H1 (cell line): ENCODE data around the gene TNFAIP8. TPM values are rescaled to one million over a fixed set of nuclear protein-coding genes. Genes with fewer than 3 reads are reported as not detected.

ENCODE experiments used
- CTCF ChIA-PET: fragments of 300-600 bp; sonication (Branson Sonifier 250); formaldehyde crosslinking; loops from one replicate; lab custom pipeline; 2021; ENCODE audit not compliant: partially characterized antibody; lab: Charles Lee
- POLR2A ChIA-PET: fragments of 300-600 bp; sonication (Branson Sonifier 250); formaldehyde crosslinking; loops from one replicate; lab custom pipeline; 2021; ENCODE audit warnings: inconsistent platforms; ENCODE audit not compliant: partially characterized antibody; lab: Charles Lee
- DNase-seq, 2 experiments: peaks; one replicate each; pipeline versions ENCODE4 v3.0.0 to v3.0.0-alpha.2; 2010 to 2022; ENCODE audit warnings: low spot score in 2 of 2, low read depth in 1 of 2, mixed read lengths in 1 of 2
- FAIRE-seq: peaks from 2 replicates; lab custom pipeline; 2011; peaks lifted over from hg19 to GRCh38; lab: Jason Lieb, UNC
- H2AFZ ChIP-seq: 2 replicates; pipeline ENCODE4 v1.8.1; 2012; ENCODE audit warnings: low read length, inconsistent platforms
- H2AK5ac ChIP-seq: 2 replicates; pipeline ENCODE4 v1.6.1; 2013; ENCODE audit warnings: low read depth, low read length
- H2BK120ac ChIP-seq: replicated peaks from 2 replicates; pipeline ENCODE3; 2013; ENCODE audit warnings: low read depth, low read length, inconsistent platforms
- H2BK12ac ChIP-seq: 2 replicates; pipeline ENCODE4 v1.6.1; 2013; ENCODE audit warnings: low read depth, low read length
- H2BK15ac ChIP-seq: 2 replicates; pipeline ENCODE4 v1.6.1; 2013; ENCODE audit warnings: low read length
- H2BK20ac ChIP-seq: 2 replicates; pipeline ENCODE4 v1.6.1; 2013; ENCODE audit warnings: low read length
- H2BK5ac ChIP-seq: 2 replicates; pipeline ENCODE4 v1.6.1; 2013; ENCODE audit warnings: low read depth, low read length
- H3K14ac ChIP-seq: 2 replicates; pipeline ENCODE4 v1.6.1; 2013; ENCODE audit warnings: inconsistent platforms; ENCODE audit not compliant: insufficient read length
- H3K18ac ChIP-seq: 2 replicates; pipeline ENCODE4 v1.6.1; 2013; ENCODE audit warnings: low read length; ENCODE audit errors: extremely low read depth
- H3K23ac ChIP-seq: 2 replicates; pipeline ENCODE4 v1.6.1; 2013; ENCODE audit warnings: inconsistent platforms; ENCODE audit not compliant: insufficient read length
- H3K23me2 ChIP-seq: 2 replicates; pipeline ENCODE4 v1.6.1; 2013; ENCODE audit warnings: low read depth, low read length
- H3K27ac ChIP-seq: 2 replicates; pipeline ENCODE4 v1.6.1; 2011; ENCODE audit warnings: low read depth, low read length, inconsistent platforms
- H3K27me3 ChIP-seq, 4 experiments: replicated peaks in 1 of 4; 1 replicate in 1 of 4; 2 replicates in 3 of 4; pipeline versions ENCODE4 v1.6.1 to v1.8.1; 2011 to 2013; ENCODE audit warnings: low read length in 3 of 4, mild to moderate bottlenecking in 3 of 4, inconsistent platforms in 2 of 4, mixed read lengths in 2 of 4, moderate library complexity in 1 of 4; ENCODE audit not compliant: control insufficient read depth in 3 of 4, insufficient read depth in 3 of 4; ENCODE audit errors: extremely low read depth in 1 of 4
- H3K36me3 ChIP-seq, 4 experiments: 2 replicates each; pipeline versions ENCODE4 v1.6.1 to v1.8.1; 2011 to 2013; ENCODE audit warnings: mild to moderate bottlenecking in 4 of 4, low read length in 3 of 4, moderate library complexity in 2 of 4, control low read depth in 1 of 4, inconsistent platforms in 1 of 4; ENCODE audit not compliant: insufficient read depth in 4 of 4, control insufficient read depth in 2 of 4
- H3K4ac ChIP-seq: replicated peaks from 2 replicates; pipeline ENCODE3; 2013; ENCODE audit warnings: low read length, low read depth, mixed read lengths, inconsistent platforms; ENCODE audit not compliant: insufficient read length
- H3K4me1 ChIP-seq, 4 experiments: replicated peaks in 1 of 4; 1 replicate in 1 of 4; 2 replicates in 3 of 4; pipeline versions ENCODE4 v1.6.1 to v1.8.1; 2011 to 2013; ENCODE audit warnings: low read length in 3 of 4, inconsistent platforms in 2 of 4, mixed read lengths in 1 of 4; ENCODE audit not compliant: insufficient read depth in 4 of 4, control insufficient read depth in 3 of 4
- H3K4me2 ChIP-seq, 2 experiments: 2 replicates each; pipeline versions ENCODE4 v1.6.1 to v1.8.1; 2011 to 2013; ENCODE audit warnings: low read depth in 2 of 2, low read length in 2 of 2, control low read depth in 1 of 2, inconsistent platforms in 1 of 2, mild to moderate bottlenecking in 1 of 2; ENCODE audit not compliant: insufficient read depth in 1 of 2
- H3K4me3 ChIP-seq, 4 experiments: fragments of 200-600, 300-600 bp in 1 of 4; sonication (generic), shearing (Covaris generic), sonication (Bioruptor Twin) in 1 of 4; 2 replicates each; pipeline versions ENCODE4 v1.5.1 to v1.8.1; 2011 to 2016; ENCODE audit warnings: low read length in 4 of 4, low read depth in 3 of 4, control low read depth in 2 of 4, inconsistent platforms in 2 of 4, mild to moderate bottlenecking in 2 of 4, mixed read lengths in 1 of 4, moderate library complexity in 1 of 4; ENCODE audit not compliant: insufficient read depth in 2 of 4; ENCODE audit errors: extremely low read depth in 1 of 4
- H3K56ac ChIP-seq: replicated peaks from 2 replicates; pipeline ENCODE3; 2013; ENCODE audit warnings: low read depth, mild to moderate bottlenecking, mixed read lengths, low read length, inconsistent platforms; ENCODE audit not compliant: insufficient read length
- H3K79me1 ChIP-seq: 2 replicates; pipeline ENCODE4 v1.6.1; 2013; ENCODE audit warnings: low read depth, low read length, control low read depth
- H3K79me2 ChIP-seq, 2 experiments: 2 replicates each; pipeline versions ENCODE4 v1.6.1 to v1.8.1; 2012 to 2013; ENCODE audit warnings: low read length in 2 of 2, mild to moderate bottlenecking in 2 of 2, inconsistent platforms in 1 of 2; ENCODE audit not compliant: insufficient read depth in 2 of 2, control insufficient read depth in 1 of 2
- H3K9ac ChIP-seq, 4 experiments: replicated peaks in 1 of 4; 1 replicate in 1 of 4; 2 replicates in 3 of 4; pipeline versions ENCODE4 v1.6.1 to v1.8.1; 2011 to 2013; ENCODE audit warnings: low read depth in 3 of 4, low read length in 3 of 4, control low read depth in 2 of 4, mild to moderate bottlenecking in 2 of 4, moderate library complexity in 2 of 4, inconsistent platforms in 1 of 4; ENCODE audit errors: extremely low read depth in 1 of 4
- H3K9me3 ChIP-seq, 2 experiments: 2 replicates each; pipeline versions ENCODE4 v1.6.1 to v1.8.1; 2012 to 2013; ENCODE audit warnings: mild to moderate bottlenecking in 2 of 2, moderate library complexity in 2 of 2, control low read depth in 1 of 2, inconsistent platforms in 1 of 2, low read depth in 1 of 2, low read length in 1 of 2, mixed read lengths in 1 of 2; ENCODE audit not compliant: insufficient read depth in 2 of 2
- H4K20me1 ChIP-seq, 2 experiments: replicated peaks in 1 of 2; 2 replicates each; pipeline versions ENCODE3 to v1.8.1; 2011 to 2013; ENCODE audit warnings: inconsistent platforms in 2 of 2, low read length in 2 of 2, mild to moderate bottlenecking in 1 of 2; ENCODE audit not compliant: insufficient read depth in 2 of 2, control insufficient read depth in 1 of 2
- H4K5ac ChIP-seq: 2 replicates; pipeline ENCODE4 v1.6.1; 2013; ENCODE audit warnings: low read length, low read depth, mixed read lengths, inconsistent platforms; ENCODE audit not compliant: insufficient read length
- H4K8ac ChIP-seq: 2 replicates; pipeline ENCODE4 v1.8.0; 2013; ENCODE audit warnings: mild to moderate bottlenecking, moderate library complexity, low read length, inconsistent platforms; ENCODE audit not compliant: insufficient read depth; ENCODE audit errors: extremely low read depth
- H4K91ac ChIP-seq: replicated peaks from 2 replicates; pipeline ENCODE3; 2013; ENCODE audit warnings: low read length, mixed read lengths, inconsistent platforms; ENCODE audit not compliant: insufficient read length
- CBX5 ChIP-seq: fragments of 300-800, 300-1000 bp; sonication (generic); IDR thresholded peaks from 2 replicates; pipeline ENCODE4 v1.7.1; 2016; ENCODE audit warnings: antibody characterized with exemption, low read length, low read depth
- NANOG ChIP-seq: IDR thresholded peaks from 2 replicates; pipeline ENCODE4 v1.6.1; 2011; ENCODE audit warnings: low read length, low read depth, mild to moderate bottlenecking, inconsistent platforms; ENCODE audit not compliant: insufficient read depth, poor library complexity, severe bottlenecking
- WGBS, 2 experiments: shearing (Covaris generic) in 1 of 2; methylation state at CpG; one replicate each; pipeline versions ENCODE4 v1.1.6 to v1.1.7; 2013 to 2015; ENCODE audit warnings: low lambda C conversion rate in 2 of 2, mixed read lengths in 2 of 2, inconsistent platforms in 1 of 2, low coverage in 1 of 2, missing lambda C conversion rate in 1 of 2; ENCODE audit not compliant: insufficient replicate concordance in 2 of 2, insufficient coverage in 1 of 2, insufficient read length in 1 of 2; ENCODE audit errors: extremely low coverage in 1 of 2, missing lambda C conversion rate in 1 of 2; 5-methylcytosine and 5-hydroxymethylcytosine counted together
- polyA plus RNA-seq, 7 experiments: library from polyadenylated mRNA; depleted of rRNA in 3 of 7; stranded (reverse) in 5 of 7; unstranded in 2 of 7; fragments of >200 nt in 5 of 7; fragments of 200-250 nt in 2 of 7; gene quantifications; 1 replicate in 5 of 7; 2 replicates in 1 of 7; 4 replicates in 1 of 7; pipeline versions ENCODE4 v1.2.1 to v1.2.3, GENCODE V29; 2011 to 2013; ENCODE audit warnings: missing spikeins in 2 of 7, mixed read lengths in 2 of 7
- total RNA-seq: library from RNA; stranded (reverse); fragmentation: NEBNext Ultra II Directional; extraction: Animal tissue kit (Norgen Biotek cat#: 25700); gene quantifications from 2 replicates; pipeline ENCODE4 v1.2.1, GENCODE V29; 2021

The TNFAIP8 gene
- total and polyA plus RNA-seq, 2 of the 8 experiments (the other 6 are each of a cell fraction or from before 2014, with no cell fraction given), result 12.4 to 19.3 TPM

- no peak overlapping the region for H2BK120ac ChIP-seq
- H3K9me3 ChIP-seq, result no peaks in the 10 kb centered on the region
- no peaks in the 10 kb centered on the region for H3K79me1 ChIP-seq
- peaks cover 0 to 7% (median 2%) of the 10 kb centered on the region in 4 experiments; a peak in 3 of 7 replicates for H3K4me1 ChIP-seq
- no peak overlapping the region for H3K23ac ChIP-seq
- peak overlapping the region in 1 of 4 experiments; percentile 9; a peak in 1 of 8 replicates for H3K4me3 ChIP-seq
- H4K8ac ChIP-seq, result no peak overlapping the region
- H2AK5ac ChIP-seq, result no peak overlapping the region
- POLR2A ChIA-PET, result interaction anchor here (0.7 to 1.2 kb wide), 5 partner anchors 50 to 380 kb away, joined by 3 to 4 read pairs (median 3); partner anchors contain the start of gene HSD17B4
- H3K4me2 ChIP-seq, result peak overlapping the region in 1 of 2 experiments; percentile 32; a peak in 1 of 4 replicates
- H4K91ac ChIP-seq, result no peak overlapping the region
- CTCF ChIA-PET, result interaction anchor here (0.9 to 5.6 kb wide), 4 partner anchors 10 to 112 kb away, joined by 3 to 32 read pairs (median 4); no protein-coding TSS in a partner anchor
- 83% methylated on average over 1 of the region's 1 CpG; no CpG with 5 or more reads in 1 of the 2 experiments for WGBS, 2 experiments
- H3K27ac ChIP-seq, result 0 out of 2 replicates have a peak overlapping the region, but pooled peaks have one; percentile 11
- H2BK12ac ChIP-seq, result no peak overlapping the region
- no peak overlapping the region for H3K56ac ChIP-seq
- TF ChIP-seq NANOG (peak; percentile 72), CBX5 (no peak)
- no peaks in the 10 kb centered on the region for H4K20me1 ChIP-seq
- no peak overlapping the region for H4K5ac ChIP-seq
- H3K36me3 ChIP-seq, result no peaks in the 10 kb centered on the region; a peak in 1 of 8 replicates
- no peak overlapping the region for H3K9ac ChIP-seq
- no peaks in the 10 kb centered on the region for H3K23me2 ChIP-seq
- H3K79me2 ChIP-seq, result no peaks in the 10 kb centered on the region
- no peak overlapping the region for H3K4ac ChIP-seq
- peak overlapping the region; percentile 28; the same call in 1 of the 2 replicates for H2AFZ ChIP-seq
- FAIRE-seq (no peak), DNase-seq (no peak)
- H2BK20ac ChIP-seq, result no peak overlapping the region
- H2BK15ac ChIP-seq, result no peak overlapping the region
- H2BK5ac ChIP-seq, result no peak overlapping the region
- no peaks in the 10 kb centered on the region for H3K27me3 ChIP-seq
- no peak overlapping the region for H3K14ac ChIP-seq
- no peak overlapping the region for H3K18ac ChIP-seq
These were observed 46.3 kb downstream of the TNFAIP8 start for GRCh38 chr5:119402081-119402480.
